Adrenal gland (tissue), 5 donors: ENCODE measurements around the gene LRBA.

ENCODE experiments used
- POLR2A ChIP-seq, 2 donors: fragments of 450-650 bp; IDR thresholded peaks; one replicate each; pipeline ENCODE4 v1.6.1; 2017; ENCODE audit warnings: antibody characterized with exemption in 2 of 2, mild to moderate bottlenecking in 2 of 2, moderate library complexity in 1 of 2
- TF ChIP-seq, protein P1 (sequence below), 6 experiments: fragments of 450-650 bp in 4 of 6; fragments of 200-600 bp in 2 of 6; sonication (generic) in 1 of 6; IDR thresholded peaks; 1 replicate in 5 of 6; 2 replicates in 1 of 6; pipeline versions ENCODE4 v1.5.1 to v1.8.0; 2016 to 2021; ENCODE audit warnings: antibody characterized with exemption in 6 of 6, mild to moderate bottlenecking in 2 of 6, moderate library complexity in 1 of 6
- donor health status: DM: no; HTN: no; CAD: no.

DNA sequence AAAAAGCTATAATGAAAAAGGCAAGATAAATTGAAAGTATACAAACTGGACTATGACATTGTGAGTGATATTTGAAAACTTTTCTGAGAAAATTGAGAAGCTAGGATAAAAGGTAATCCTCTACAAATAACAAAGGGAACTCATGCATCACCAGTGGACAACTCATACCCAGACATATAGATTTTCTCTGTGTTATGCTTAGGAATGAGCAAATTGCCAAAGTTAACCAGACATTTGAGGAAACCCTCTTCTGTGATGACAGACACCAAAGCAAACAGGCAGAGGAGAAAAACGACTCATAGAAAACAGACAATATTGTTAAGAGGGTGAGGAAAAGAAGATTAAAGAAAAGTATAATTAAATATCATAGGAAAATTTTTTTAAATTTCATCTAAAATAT, 246.6 kb downstream of the LRBA start:
- no peak for TF ChIP-seq POLR2A (IDR thresholded peaks at IDR 0.05)
- TF ChIP-seq, protein P1, sequence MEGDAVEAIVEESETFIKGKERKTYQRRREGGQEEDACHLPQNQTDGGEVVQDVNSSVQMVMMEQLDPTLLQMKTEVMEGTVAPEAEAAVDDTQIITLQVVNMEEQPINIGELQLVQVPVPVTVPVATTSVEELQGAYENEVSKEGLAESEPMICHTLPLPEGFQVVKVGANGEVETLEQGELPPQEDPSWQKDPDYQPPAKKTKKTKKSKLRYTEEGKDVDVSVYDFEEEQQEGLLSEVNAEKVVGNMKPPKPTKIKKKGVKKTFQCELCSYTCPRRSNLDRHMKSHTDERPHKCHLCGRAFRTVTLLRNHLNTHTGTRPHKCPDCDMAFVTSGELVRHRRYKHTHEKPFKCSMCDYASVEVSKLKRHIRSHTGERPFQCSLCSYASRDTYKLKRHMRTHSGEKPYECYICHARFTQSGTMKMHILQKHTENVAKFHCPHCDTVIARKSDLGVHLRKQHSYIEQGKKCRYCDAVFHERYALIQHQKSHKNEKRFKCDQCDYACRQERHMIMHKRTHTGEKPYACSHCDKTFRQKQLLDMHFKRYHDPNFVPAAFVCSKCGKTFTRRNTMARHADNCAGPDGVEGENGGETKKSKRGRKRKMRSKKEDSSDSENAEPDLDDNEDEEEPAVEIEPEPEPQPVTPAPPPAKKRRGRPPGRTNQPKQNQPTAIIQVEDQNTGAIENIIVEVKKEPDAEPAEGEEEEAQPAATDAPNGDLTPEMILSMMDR (IDR thresholded peaks at IDR 0.05) = no peak
